Mesodermal cell (in vitro differentiated cells): ENCODE data around the gene SCN1B. TPM values are rescaled to one million over a fixed set of nuclear protein-coding genes. Genes with fewer than 3 reads are reported as not detected.
"Not testable (repeated sequence)": the region's sequence is repeated elsewhere in the genome, so short reads cannot be mapped to it uniquely, and the experiment has no call there.

Experiments
- H3K27ac ChIP-seq: 2 replicates; pipeline ENCODE4 v1.7.0; 2013; ENCODE audit warnings: mild to moderate bottlenecking, low read depth, low read length, moderate library complexity; ENCODE audit not compliant: severe bottlenecking
- H3K36me3 ChIP-seq: 2 replicates; pipeline ENCODE4 v1.7.1; 2013; ENCODE audit warnings: mild to moderate bottlenecking, low read length, moderate library complexity; ENCODE audit not compliant: control insufficient read depth, insufficient read depth
- H3K4me1 ChIP-seq: one replicate; pipeline ENCODE4 v1.7.1; 2013; ENCODE audit warnings: mild to moderate bottlenecking, low read length; ENCODE audit not compliant: insufficient read depth, control insufficient read depth, poor library complexity, severe bottlenecking
- H3K4me3 ChIP-seq: 2 replicates; pipeline ENCODE4 v1.7.0; 2013; ENCODE audit warnings: low read length, control low read depth, mild to moderate bottlenecking; ENCODE audit not compliant: insufficient read depth, poor library complexity, severe bottlenecking; ENCODE audit errors: extremely low read depth
- H3K9me3 ChIP-seq: 2 replicates; pipeline ENCODE4 v1.7.1; 2013; ENCODE audit warnings: mild to moderate bottlenecking, low read length, moderate library complexity; ENCODE audit not compliant: control insufficient read depth
- WGBS, 2 experiments: methylation state at CpG; one replicate each; pipeline ENCODE4 v1.1.5; 2013; ENCODE audit warnings: missing lambda C conversion rate in 2 of 2; ENCODE audit not compliant: insufficient coverage in 2 of 2; 5-methylcytosine and 5-hydroxymethylcytosine counted together
- polyA plus RNA-seq, 2 experiments: library from polyadenylated mRNA; stranded (reverse); fragments of 50-300 nt; gene quantifications; one replicate each; pipeline ENCODE4 v1.2.3, GENCODE V29; 2013

Gene SCN1B
- polyA plus RNA-seq (2013, experiment 1 of 2), result 3.1 TPM
- polyA plus RNA-seq (2013, experiment 2 of 2), result 2.6 TPM

GRCh38 chr19:35030257-35031071 lies at the start of gene SCN1B:
Gene SCN1B (plus strand): TSS chr19:35030470. CDS start chr19:35030821, 351 bp downstream.
- 1% methylated on average over 49 to 52 of the region's 118 CpGs for WGBS, 2 experiments
- Histone ChIP-seq H3K27ac (no peak within 1 kb of the TSS), H3K4me3 (peak within 1 kb of the TSS; percentile 44), H3K9me3 (no peaks in the 10 kb centered on the region), H3K4me1 (peaks cover 3% of the 10 kb centered on the region), H3K36me3 (peaks cover 35% of the 10 kb centered on the region)

- Histone ChIP-seq H3K36me3 (no peaks in the 10 kb centered on the region), H3K4me3 (no peak overlapping the region), H3K9me3 (no peaks in the 10 kb centered on the region), H3K4me1 (no peaks in the 10 kb centered on the region), H3K27ac (no peak overlapping the region)
- WGBS, 2 experiments, result no CpG with 5 or more reads among the region's 5 CpGs
Observed at GRCh38 chr19:34982275-34982674, 48.0 kb upstream of the SCN1B start.

GRCh38 chr19:34983786-34984185 lies 46.5 kb upstream of the SCN1B start:
- 100% methylated on average over 2 of the region's 4 CpGs for WGBS, 2 experiments

GRCh38 chr19:34984287-34984686 lies 46.0 kb upstream of the SCN1B start:
- H3K4me3 ChIP-seq, result no peak overlapping the region
- no peak overlapping the region for H3K27ac ChIP-seq
- H3K9me3 ChIP-seq, result no peaks in the 10 kb centered on the region
- no CpG with 5 or more reads among the region's 3 CpGs for WGBS, 2 experiments
- no peaks in the 10 kb centered on the region for H3K4me1 ChIP-seq
- H3K36me3 ChIP-seq, result no peaks in the 10 kb centered on the region

More at GRCh38 chr19:34983786-34984185, 46.5 kb upstream of the SCN1B start:
- no peaks in the 10 kb centered on the region for H3K9me3 ChIP-seq
- no peaks in the 10 kb centered on the region for H3K36me3 ChIP-seq
- H3K27ac ChIP-seq, result no peak overlapping the region
- H3K4me3 ChIP-seq, result no peak overlapping the region
- no peaks in the 10 kb centered on the region for H3K4me1 ChIP-seq

DNA sequence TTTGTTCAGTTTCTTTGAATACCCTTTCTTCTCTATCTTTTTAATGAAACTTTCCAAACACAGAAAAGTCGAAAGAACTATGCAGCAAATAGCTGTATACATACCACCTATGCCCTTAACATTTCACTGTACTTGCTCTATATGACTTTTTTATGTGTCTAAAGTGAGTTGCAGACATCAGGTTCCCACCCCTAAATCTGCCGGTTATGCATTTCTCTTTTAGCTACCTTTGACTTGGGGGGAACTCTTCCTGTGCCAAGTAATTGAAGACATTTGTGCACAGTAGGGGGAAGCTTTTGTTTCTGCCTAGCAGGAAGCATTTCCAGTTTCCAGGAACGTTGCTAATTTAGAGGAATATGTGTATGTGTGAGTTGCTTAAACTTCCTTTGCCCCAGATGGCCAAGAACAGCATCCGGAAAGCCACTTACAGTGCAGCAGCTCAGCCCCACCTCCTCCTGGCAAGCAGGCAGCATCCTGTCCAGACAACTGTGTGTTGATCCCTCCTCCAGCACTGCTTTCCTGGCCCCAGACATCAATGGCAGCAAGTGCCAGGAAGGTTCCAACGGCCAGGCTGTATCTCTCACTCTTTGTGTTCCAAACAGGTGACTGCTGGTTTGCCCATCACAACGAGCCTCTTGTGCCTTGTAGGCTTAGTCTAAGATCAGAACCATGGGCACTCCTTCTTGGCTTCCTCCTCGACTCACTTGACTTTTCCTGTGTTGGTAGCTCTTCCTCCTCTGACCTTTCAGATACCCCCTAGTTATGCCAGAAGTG lies 44.8 kb upstream of the SCN1B start:
- no peaks in the 10 kb centered on the region for H3K36me3 ChIP-seq
- no peaks in the 10 kb centered on the region for H3K9me3 ChIP-seq
- no peak overlapping the region for H3K27ac ChIP-seq
- 45 to 67% methylated on average over 3 to 6 of the region's 7 CpGs for WGBS, 2 experiments
- no peaks in the 10 kb centered on the region for H3K4me1 ChIP-seq
- no peak overlapping the region for H3K4me3 ChIP-seq

DNA sequence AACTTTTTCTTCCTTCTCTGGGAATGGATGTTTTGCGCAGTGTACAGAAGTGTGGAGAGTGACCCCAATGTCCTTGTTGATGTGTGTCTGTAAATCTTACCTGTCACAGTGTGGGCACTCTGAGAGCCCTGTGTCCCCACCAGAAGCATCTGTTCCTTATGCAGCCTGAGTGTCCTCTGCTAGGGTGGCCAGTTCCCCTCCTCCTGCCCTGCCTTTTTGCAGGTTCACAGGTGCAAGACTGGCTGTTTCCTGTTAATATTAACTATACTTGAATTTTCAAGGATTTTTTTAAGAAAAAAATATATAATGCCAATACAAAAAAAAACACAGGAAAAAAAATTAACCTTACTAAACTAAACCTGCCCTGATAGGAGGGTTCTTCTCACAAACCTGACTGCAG lies 42.2 kb upstream of the SCN1B start:
- no peaks in the 10 kb centered on the region for H3K36me3 ChIP-seq
- no peaks in the 10 kb centered on the region for H3K4me1 ChIP-seq
- no CpG with 5 or more reads among the region's 1 CpG for WGBS, 2 experiments
- no peak overlapping the region for H3K4me3 ChIP-seq
- H3K9me3 ChIP-seq, result no peaks in the 10 kb centered on the region
- H3K27ac ChIP-seq, result no peak overlapping the region

- WGBS, 2 experiments, result 90 to 100% methylated on average over 2 to 3 of the region's 6 CpGs
- no peak overlapping the region for H3K27ac ChIP-seq
- no peak overlapping the region for H3K4me3 ChIP-seq
- no peaks in the 10 kb centered on the region for H3K36me3 ChIP-seq
- H3K4me1 ChIP-seq, result no peaks in the 10 kb centered on the region
- no peaks in the 10 kb centered on the region for H3K9me3 ChIP-seq
Observed at GRCh38 chr19:34989298-34989697, 41.0 kb upstream of the SCN1B start.

GRCh38 chr19:34990578-34991192 lies 39.6 kb upstream of the SCN1B start:
- no peak overlapping the region for H3K27ac ChIP-seq
- WGBS, 2 experiments, result 90 to 93% methylated on average over 11 to 12 of the region's 13 CpGs
- no peaks in the 10 kb centered on the region for H3K9me3 ChIP-seq

GRCh38 chr19:34991542-34992333 lies 38.5 kb upstream of the SCN1B start:
- Histone ChIP-seq H3K27ac (no peak overlapping the region), H3K36me3 (no peaks in the 10 kb centered on the region), H3K4me3 (no peak overlapping the region), H3K4me1 (no peaks in the 10 kb centered on the region), H3K9me3 (no peaks in the 10 kb centered on the region)
- WGBS, 2 experiments, result 91% methylated on average over 5 of the region's 8 CpGs; no CpG with 5 or more reads in 1 of the 2 experiments

More at GRCh38 chr19:34990578-34991192, 39.6 kb upstream of the SCN1B start:
- no peak overlapping the region for H3K4me3 ChIP-seq
- H3K36me3 ChIP-seq, result no peaks in the 10 kb centered on the region
- H3K4me1 ChIP-seq, result no peaks in the 10 kb centered on the region

DNA sequence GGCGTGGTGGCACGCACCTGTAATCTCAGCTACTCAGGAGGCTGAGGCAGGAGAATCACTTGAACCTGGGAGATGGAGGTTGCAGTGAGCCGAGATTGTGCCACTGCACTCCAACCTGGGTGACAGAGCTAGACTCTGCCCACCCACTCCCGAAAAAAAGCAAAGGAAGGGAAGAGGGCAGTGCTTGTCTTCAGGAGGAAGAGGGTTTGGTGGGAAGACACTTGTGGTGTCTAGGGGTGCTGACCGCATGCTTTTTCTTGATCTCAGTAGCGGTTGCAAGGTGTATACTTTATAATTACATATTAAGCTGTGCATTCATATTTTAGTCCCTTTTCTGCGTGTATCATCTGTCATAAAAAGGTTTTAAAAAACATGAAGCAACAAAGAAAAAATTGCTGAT lies 37.7 kb upstream of the SCN1B start:
- H3K9me3 ChIP-seq, H3K4me1 ChIP-seq, H3K36me3 ChIP-seq, H3K27ac ChIP-seq, H3K4me3 ChIP-seq: not testable (repeated sequence)
- WGBS, 2 experiments, result 100% methylated on average over 1 of the region's 7 CpGs; no CpG with 5 or more reads in 1 of the 2 experiments
